KOPT-K1 (cell line): ENCODE results near the gene PROB1.
"Not testable (repeated sequence)": the region's sequence is repeated elsewhere in the genome, so short reads cannot be mapped to it uniquely, and the experiment has no call there.

Experiments
- H3K27ac ChIP-seq: fragments of 200-600 bp; sonication (generic); 2 replicates; pipeline ENCODE4 v1.5.1; 2016; ENCODE audit warnings: antibody characterized with exemption, mild to moderate bottlenecking, low read depth, low read length; ENCODE audit not compliant: poor library complexity, severe bottlenecking
- H3K36me3 ChIP-seq: fragments of 200-600 bp; sonication (generic); 2 replicates; pipeline ENCODE4 v1.5.1; 2017; ENCODE audit warnings: antibody characterized with exemption, mild to moderate bottlenecking, low read length, moderate library complexity; ENCODE audit not compliant: insufficient read depth
- H3K9me3 ChIP-seq: fragments of 200-600 bp; sonication (generic); 2 replicates; pipeline ENCODE4 v1.5.1; 2017; ENCODE audit warnings: antibody characterized with exemption, low read length, mild to moderate bottlenecking; ENCODE audit not compliant: insufficient read depth, poor library complexity, severe bottlenecking

Gene PROB1

DNA sequence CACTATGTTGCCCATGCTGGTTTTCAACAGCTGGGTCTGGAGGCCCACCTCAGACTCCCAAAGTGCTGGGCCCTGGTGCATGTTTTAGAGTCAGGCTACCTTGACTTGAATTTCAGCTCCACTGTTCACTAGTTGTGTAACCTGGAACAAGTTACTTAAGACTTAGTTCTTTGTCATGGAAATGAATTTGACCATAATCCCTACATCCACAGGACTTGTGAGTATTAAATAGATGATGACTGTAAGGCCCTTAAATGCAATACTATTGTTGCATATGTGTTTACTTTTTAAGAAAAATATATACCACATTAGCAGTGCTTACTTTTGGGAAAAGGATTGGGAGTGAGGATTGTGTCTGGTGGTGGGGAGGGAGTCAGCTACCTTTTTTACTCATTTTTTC, 36.8 kb downstream of the PROB1 start:
- Histone ChIP-seq H3K9me3 (peaks cover 9% of the 10 kb centered on the region), H3K27ac (no peak overlapping the region), H3K36me3 (peaks cover 31% of the 10 kb centered on the region)

DNA sequence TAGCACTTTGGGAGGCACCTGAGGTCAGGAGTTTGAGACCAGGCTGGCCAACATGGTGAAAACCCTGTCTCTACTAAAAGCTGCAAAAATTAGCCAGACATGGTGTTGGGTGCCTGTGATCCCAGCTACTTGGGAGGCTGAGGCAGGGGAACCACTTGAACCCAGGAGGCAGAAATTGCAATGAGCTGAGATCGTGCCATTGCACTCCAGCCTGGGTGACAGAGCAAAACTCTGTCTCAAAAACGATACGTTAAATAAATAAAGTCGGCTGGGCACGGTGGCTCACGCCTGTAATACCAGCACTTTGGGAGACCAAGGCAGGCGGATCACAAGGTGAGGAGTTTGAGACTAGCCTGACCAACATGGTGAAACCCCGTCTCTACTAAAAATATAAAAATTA, 39.0 kb downstream of the PROB1 start:
- peaks cover 22% of the 10 kb centered on the region for H3K36me3 ChIP-seq
- H3K9me3 ChIP-seq: not testable (repeated sequence)

DNA sequence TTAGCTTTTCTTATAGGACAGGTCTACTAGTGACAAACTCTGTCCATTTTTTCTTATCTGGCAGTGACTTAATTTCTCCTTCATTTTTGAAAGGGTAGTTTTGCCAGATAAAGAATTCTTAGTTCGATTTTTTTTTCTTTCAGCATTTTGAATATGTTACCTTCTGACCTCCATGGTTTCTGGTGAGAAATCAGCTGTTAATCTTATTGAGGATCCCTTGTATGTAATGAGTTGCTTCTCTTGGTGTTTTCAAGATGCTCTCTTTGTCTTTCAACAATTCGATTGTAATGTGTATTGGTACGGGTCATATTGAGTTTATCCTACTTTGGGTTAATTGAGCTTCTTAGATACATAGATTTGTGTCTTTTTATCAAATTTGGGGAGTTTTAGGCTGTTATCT, 40.7 kb downstream of the PROB1 start:
- Histone ChIP-seq H3K36me3 (peaks cover 26% of the 10 kb centered on the region), H3K27ac (no peak overlapping the region), H3K9me3 (peaks cover 9% of the 10 kb centered on the region)

More for the DNA sequence above, 39.0 kb downstream of the PROB1 start:
- H3K27ac ChIP-seq: not testable (repeated sequence)

DNA sequence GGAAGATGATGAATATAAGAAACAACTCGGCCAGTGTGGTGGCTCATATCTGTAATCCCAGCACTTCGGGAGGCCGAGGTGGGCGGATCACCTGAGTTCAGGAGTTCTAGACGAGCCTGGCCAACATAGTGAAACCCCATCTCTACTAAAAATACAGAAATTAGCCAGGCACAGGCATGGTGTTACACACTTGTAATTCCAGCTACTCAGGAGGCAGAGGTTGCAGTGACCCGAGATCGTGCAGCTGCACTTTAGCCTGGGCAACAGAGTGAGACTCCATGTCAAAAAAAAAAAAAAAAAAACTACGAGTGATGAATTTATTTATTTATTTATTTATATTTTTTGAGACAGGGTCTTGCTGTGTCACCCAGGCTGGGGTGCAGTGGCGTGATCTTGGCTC, 47.0 kb downstream of the PROB1 start:
- H3K27ac ChIP-seq, H3K9me3 ChIP-seq: not testable (repeated sequence)
- peaks cover 31% of the 10 kb centered on the region for H3K36me3 ChIP-seq

DNA sequence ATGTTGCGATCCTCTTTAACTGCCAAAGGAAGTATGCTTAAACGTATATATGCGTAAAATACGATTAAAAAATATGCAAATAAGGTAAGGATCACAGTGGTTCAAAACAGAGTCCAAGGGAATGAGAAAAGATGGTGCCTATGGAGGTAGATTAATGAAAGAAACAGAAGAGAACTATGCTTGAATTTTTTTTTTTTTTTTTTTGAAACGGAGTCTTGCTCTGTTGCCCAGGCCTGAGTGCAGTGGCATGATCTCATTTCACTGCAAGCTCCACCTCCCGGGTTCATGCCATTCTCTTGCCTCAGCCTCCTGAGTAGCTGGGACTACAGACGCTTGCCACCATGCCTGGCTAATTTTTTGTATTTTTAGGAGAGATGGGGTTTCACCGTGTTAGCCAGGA, 49.5 kb downstream of the PROB1 start:
- not testable (repeated sequence) for H3K27ac ChIP-seq, H3K9me3 ChIP-seq
- peaks cover 22% of the 10 kb centered on the region for H3K36me3 ChIP-seq

DNA sequence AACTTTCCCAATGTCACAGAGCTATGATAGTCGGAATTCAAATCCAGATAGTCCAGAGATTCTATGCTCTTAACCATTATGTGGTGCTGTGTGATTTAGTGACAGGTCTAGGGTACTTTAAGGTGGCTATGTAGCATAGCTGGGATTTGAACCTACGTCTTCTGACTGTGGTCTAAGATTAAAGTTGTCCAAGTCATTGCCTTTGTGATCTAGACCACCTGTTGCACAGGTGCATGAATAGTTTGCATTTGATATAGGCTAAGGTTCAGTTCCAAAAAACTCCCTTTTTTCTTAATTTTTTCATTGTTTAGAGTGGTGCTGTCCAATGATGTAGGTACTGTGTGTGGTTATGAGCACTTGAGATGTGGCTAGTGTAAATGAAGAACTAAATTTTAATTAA, 50.7 kb downstream of the PROB1 start:
- Histone ChIP-seq H3K9me3 (no peaks in the 10 kb centered on the region), H3K36me3 (peaks cover 18% of the 10 kb centered on the region), H3K27ac (no peak overlapping the region)

DNA sequence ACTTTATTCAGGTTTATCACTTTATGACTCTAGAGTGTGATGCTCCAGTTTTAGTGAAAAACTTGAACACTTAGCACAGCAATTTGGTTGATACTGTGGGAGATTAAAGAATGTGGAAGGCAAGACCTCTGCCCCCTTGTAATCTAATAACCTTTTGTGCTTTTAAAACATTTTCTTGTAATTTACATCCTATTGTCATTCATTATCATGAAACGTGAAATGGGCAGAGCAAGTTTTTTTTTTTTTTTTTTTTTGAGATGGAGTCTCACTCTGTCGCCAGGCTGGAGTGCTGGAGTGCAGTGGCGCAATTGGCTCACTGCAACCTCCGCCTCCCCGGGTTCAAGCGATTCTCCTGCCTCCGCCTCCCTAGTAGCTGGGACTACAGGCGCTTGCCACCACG, 51.4 kb downstream of the PROB1 start:
- Histone ChIP-seq H3K9me3 (no peaks in the 10 kb centered on the region), H3K36me3 (peaks cover 15% of the 10 kb centered on the region), H3K27ac (peak overlapping the region; percentile 79)

DNA sequence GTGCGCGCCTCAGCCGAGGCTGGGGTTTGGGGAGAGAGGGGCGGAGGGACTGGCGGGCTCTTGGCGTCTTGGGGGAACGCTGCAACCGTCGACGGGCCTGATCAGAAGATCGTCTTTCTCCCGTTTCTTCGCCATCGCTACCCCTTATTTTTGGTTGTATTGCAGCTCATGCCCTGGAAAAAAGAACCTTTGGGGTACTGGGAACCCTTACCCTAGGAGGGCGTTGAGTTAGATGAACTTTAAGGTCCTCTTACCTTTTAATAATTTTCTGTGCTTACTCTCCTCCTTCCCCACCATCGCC, 52.5 kb downstream of the PROB1 start:
- Histone ChIP-seq H3K36me3 (peaks cover 15% of the 10 kb centered on the region), H3K9me3 (no peaks in the 10 kb centered on the region), H3K27ac (peak overlapping the region; percentile 79)

DNA sequence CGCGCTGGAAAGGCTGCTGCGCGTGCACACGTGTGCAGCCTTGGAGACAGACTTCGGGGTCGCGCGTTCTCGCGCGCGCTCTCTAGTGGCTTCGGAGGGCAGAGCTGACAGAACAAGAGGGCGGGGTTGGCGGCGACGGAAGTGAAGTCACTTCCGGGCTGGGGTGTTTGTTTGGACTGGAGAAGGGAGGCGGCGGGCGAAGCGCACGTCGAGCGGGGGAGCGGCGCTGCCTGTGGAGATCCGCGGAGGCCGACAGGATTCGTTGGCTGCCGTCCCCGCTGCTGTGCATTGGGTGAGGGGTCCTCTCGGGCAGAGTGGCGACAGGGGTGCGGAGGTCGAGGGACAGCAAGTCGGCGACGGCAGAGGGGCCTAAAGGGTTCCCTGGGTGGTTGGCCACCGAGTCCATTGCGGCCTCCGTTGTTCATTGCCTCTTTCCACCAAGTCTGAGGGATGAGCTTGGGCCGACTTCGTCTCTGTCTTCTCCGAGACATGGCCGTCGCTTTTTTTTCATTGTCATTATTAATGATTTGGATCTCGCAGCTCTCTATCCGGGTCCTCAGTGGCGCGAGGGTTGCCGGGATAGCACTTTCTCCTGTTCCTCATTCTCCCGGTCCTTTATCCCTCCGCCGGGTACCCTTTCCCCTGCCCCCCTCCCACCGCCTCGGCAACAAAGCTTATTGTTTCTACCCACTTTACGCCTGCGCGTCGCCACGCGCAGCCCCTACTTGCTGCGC, 53.0 kb downstream of the PROB1 start, which contains the start of gene PAIP2:
PAIP2 (plus strand) TSS at position 166 of the 734 bp plus-strand sequence. CDS start 21,931 bp downstream, outside the sequence.
- peaks cover 15% of the 10 kb centered on the region for H3K36me3 ChIP-seq
- no peaks in the 10 kb centered on the region for H3K9me3 ChIP-seq
- H3K27ac ChIP-seq: peak within 1 kb of the TSS; percentile 79

DNA sequence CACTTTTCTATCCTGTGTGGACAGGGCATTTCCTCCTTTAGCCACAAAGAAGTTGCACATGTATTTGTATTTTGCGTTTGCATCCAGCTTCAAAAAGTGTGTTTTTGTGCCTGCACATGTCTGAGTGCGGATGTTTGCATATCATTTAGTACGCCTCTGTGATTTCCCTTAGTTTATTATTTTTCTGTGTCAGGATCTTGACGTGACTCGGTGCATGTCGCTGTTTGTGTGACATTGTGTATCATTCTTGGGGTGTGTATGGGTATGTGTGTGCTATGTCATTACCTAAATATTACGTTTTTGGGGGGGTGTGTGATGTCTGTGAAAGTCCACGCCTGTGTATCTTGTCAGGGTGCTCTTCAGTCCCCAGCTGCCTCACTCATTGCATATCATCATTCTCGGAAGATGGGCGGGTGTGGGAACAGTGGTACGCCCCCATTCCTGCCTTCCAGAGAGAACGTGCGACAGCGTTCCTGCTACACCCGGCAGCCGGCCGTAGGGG, 53.7 kb downstream of the PROB1 start:
- peaks cover 15% of the 10 kb centered on the region for H3K36me3 ChIP-seq
- H3K27ac ChIP-seq: peak overlapping the region; percentile 79

More for the DNA sequence above, 53.7 kb downstream of the PROB1 start:
- no peaks in the 10 kb centered on the region for H3K9me3 ChIP-seq
